Vagina (tissue), 2 donors: ENCODE measurements around the gene MARCKS.

Experiments
- POLR2A ChIP-seq, 2 donors: fragments of 450-650 bp; IDR thresholded peaks; one replicate each; pipeline ENCODE4 v1.6.1; 2017; ENCODE audit warnings: antibody characterized with exemption in 2 of 2, mild to moderate bottlenecking in 2 of 2, moderate library complexity in 2 of 2
- POLR2AphosphoS5 ChIP-seq, 2 donors: sonication (generic); formaldehyde crosslinking; IDR thresholded peaks; one replicate each; pipeline ENCODE4 v1.9.0; 2017; ENCODE audit warnings: antibody characterized with exemption in 2 of 2, mild to moderate bottlenecking in 2 of 2, low read depth in 1 of 2; ENCODE audit not compliant: insufficient read depth in 1 of 2
- TF ChIP-seq, protein P1 (sequence below), 3 experiments: fragments of 450-650 bp in 2 of 3; fragments of 200-600 bp in 1 of 3; sonication (generic) in 1 of 3; IDR thresholded peaks; one replicate each; pipeline ENCODE4 v1.5.1; 2017 to 2019; ENCODE audit warnings: antibody characterized with exemption in 3 of 3, mild to moderate bottlenecking in 2 of 3, moderate library complexity in 2 of 3

DNA sequence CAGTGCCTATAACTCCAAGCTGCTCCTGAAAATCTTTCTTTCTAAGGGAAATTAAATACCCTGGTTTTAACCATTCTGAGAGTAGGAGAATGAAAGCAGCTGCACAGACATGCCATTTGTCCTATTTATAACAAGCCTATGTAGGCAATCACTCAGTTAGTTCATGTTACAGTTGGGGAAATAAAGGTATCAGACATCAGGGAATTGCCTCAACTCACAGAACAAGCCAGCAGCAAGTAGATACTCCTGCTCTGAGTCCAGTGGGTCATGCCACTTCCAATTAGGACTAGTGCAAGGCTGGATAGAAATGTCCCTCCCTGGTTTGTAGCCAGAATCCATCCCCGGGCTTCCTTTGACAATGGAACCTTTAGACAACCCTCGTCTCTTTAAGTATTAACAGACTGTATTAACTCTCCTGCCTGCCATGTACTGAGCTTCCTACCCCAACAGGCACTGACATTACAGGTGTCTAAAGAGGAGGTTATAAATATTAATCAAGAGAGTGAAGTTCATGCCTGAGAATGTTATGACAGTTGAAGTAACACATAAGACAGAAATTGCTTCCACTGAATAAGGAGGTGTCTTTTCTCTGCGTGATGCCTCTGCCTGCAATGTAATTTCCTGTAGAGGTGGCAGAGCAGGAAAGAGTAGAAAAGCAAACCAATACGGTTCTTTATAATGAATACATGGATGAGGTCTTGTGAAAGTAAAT is 28.0 kb upstream of the MARCKS start:
- TF ChIP-seq, protein P1, sequence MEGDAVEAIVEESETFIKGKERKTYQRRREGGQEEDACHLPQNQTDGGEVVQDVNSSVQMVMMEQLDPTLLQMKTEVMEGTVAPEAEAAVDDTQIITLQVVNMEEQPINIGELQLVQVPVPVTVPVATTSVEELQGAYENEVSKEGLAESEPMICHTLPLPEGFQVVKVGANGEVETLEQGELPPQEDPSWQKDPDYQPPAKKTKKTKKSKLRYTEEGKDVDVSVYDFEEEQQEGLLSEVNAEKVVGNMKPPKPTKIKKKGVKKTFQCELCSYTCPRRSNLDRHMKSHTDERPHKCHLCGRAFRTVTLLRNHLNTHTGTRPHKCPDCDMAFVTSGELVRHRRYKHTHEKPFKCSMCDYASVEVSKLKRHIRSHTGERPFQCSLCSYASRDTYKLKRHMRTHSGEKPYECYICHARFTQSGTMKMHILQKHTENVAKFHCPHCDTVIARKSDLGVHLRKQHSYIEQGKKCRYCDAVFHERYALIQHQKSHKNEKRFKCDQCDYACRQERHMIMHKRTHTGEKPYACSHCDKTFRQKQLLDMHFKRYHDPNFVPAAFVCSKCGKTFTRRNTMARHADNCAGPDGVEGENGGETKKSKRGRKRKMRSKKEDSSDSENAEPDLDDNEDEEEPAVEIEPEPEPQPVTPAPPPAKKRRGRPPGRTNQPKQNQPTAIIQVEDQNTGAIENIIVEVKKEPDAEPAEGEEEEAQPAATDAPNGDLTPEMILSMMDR (IDR thresholded peaks at IDR 0.05), result no peak
- TF ChIP-seq POLR2A (IDR thresholded peaks at IDR 0.05) (no peak), POLR2AphosphoS5 (IDR thresholded peaks at IDR 0.05; ENCODE audit: insufficient read depth in 1 of 2, low read depth in 1 of 2) (no peak)
